ACHN (cell line): ENCODE data around the gene ACE.
"Not testable (repeated sequence)": the region's sequence is repeated elsewhere in the genome, so short reads cannot be mapped to it uniquely, and the experiment has no call there.

Experiments used
- DNase-seq: peaks from one replicate; pipeline ENCODE4 v3.0.0-alpha.2; 2015
- in situ Hi-C: cut with HindIII; loops from 2 replicates; pipeline ENCODE4 v1.10.0; 2017; ENCODE audit warnings: low sequenced_read_pairs, low pct_ligation_motif_present, low pct_unique_long_range_greater_than_20kb

ACE gene

GRCh38 chr17:63442074-63442473, 34.8 kb upstream of the ACE start:
- in situ Hi-C loops, result no loop called here
- DNase-seq, result no peak

- in situ Hi-C loops, result no loop called here
- DNase-seq, result no peak
Measured at GRCh38 chr17:63442549-63443035, 34.3 kb upstream of the ACE start.

DNA sequence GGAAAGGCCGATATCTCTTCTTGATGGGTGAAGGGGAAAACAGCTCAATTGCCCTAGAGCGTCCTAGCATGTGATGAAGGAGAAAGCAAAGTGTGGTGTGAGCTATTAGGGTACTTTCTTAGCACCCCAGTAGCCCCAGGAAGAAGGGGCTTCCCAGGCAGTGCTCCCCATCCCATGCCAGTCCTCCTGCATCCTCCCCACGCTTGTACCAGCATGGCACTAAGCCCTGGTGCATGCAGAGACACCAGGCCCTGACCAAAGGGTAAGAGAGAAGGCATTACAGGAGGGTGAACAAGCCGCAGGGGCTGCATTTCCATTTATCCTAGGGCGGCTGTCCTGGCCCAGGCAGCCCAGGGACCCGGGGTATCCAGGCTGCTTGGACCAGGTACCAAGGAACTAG, 33.8 kb upstream of the ACE start:
- DNase-seq, result no peak

GRCh38 chr17:63444457-63444856, 32.4 kb upstream of the ACE start:
- in situ Hi-C loops, result no loop called here
- no peak for DNase-seq

More for the DNA sequence above, 33.8 kb upstream of the ACE start:
- in situ Hi-C loops, result no loop called here

DNA sequence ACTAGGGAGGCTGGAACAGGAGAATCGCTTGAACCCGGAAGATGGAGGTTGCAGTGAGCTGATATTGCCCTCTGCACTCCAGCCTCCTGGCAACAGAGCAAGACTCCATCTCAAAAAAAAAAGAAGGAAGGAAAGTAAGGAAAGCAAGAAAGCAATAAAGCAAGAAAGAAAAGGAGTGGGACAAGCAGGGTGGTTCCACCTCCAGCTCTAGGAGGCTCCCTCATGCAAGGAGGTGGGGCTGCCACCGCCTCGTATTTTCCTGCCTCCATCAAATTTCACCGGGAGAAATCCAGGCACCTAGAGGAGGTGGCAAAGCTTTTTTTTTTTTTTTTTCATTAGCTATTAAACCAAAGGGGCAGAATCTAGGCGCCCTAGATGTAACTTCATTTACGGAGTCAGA, 31.8 kb upstream of the ACE start:
- in situ Hi-C loops, result no loop called here
- no peak for DNase-seq

DNA sequence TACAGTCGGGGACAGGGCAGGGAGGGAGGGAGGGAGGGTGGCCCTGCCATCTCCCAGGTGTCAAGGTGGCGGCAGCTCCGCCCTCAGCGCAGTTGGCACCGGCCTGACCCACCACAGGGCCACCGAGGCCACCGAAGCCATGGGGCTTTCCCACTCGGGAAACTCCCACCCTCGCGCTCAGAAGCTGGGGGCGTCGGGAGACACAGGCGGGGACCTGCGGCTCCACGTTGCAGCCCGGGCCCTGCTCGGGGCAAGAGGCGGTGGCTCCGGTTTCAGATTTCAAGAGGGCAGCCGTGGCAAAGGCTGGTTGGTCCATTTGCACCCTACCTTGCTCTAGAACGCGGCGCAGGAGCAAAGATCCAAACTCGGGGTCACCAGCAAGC, 31.3 kb upstream of the ACE start:
- peak; percentile 49 for DNase-seq
- in situ Hi-C loops, result no loop called here

GRCh38 chr17:63445954-63446752, 30.7 kb upstream of the ACE start, which contains the start of gene CYB561:
Gene CYB561, minus strand, starts transcription at chr17:63446306. Its CDS starts 8,759 bp downstream, at chr17:63437547.
- DNase-seq, result peak; percentile 77
- in situ Hi-C loops, result no loop called here

DNA sequence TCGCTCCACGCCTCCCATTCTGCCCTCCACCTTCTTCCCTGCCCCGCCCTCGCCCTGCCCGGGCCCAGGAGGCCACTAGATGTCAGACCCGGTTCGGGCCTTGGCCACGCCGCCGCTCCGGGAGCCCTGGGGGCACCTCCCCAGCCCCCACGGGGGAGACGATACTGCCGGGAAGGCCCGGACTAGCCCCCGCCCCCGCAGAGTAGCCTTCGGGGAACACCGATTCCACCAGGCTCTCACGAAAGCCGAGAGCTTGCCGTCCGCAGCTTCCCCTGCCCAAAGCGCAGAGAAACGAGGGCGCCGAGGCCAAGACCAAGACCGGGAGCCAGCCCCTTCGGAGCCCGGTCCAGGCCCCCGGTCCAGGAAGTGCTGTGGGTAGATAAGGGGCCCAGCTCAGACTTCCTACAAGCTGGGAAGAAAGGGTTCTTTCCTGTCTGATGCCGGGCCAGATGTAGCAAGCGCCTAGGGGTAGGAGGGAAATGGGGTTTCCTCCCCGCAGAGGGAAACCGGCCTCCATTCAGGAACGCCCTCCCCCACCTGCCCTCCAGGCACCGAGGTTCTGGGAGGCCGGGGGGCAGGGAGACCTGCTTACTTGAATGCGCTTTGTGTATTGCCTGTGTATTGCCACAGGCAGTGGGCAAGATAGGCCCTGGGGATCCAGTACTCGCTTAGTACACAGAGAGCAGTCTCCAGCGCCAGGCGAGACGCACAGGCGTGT, 29.9 kb upstream of the ACE start:
- in situ Hi-C loops, result no loop called here
- DNase-seq, result peak; percentile 76

GRCh38 chr17:63447471-63448009, 29.3 kb upstream of the ACE start:
- DNase-seq, result no peak
- in situ Hi-C loops, result no loop called here

- in situ Hi-C loops, result no loop called here
- no peak for DNase-seq
Measured at GRCh38 chr17:63448655-63449054, 28.2 kb upstream of the ACE start.

- DNase-seq, result no peak
- in situ Hi-C loops, result no loop called here
Measured at GRCh38 chr17:63450551-63450950, 26.3 kb upstream of the ACE start.

- no peak for DNase-seq
- in situ Hi-C loops, result no loop called here
Measured at GRCh38 chr17:63451150-63451549, 25.7 kb upstream of the ACE start.

DNA sequence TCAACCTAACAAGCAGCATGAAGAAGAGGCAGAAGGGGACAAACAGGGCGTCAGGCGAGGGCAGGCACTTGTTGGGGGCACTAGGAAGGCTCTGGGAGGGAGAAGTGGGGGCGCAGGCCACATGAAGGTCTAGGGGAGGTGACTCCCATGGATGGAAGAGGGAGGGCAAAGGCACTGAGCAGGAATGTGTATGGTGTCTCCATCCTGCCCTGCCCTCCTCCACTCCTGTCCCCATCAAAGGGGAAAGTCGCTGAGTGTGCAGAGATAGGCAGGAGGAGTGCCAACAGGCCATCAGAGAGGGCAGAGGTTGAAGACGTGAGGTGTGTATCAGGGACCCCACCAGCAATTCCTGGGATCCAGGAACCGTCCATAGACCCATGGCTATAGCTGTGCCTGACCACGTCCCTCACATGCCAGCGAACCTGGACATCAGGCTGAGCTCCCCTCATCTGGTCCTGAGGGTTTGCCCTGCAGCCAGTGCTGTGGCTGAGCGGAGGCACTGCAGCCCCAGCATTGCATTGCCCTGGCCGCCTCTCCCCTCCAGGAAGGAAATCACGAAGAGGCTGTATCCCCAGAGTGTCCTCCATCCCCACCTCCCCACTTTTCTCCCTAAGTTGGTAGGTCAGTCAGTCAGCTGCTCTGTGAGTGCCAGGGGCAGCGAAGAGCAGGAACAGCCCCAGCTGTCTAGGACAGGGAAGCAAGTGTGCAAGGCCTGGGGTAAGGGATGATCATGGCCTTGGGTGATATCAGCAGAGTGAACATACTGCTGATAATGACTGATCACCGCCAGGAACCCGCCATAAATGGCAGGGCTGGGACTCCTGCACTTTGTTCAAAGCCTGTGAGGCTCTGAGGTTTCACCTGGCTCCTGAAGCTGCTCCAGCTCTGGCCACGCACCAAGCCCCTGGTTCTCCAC, 24.6 kb upstream of the ACE start:
- in situ Hi-C loops, result no loop called here
- DNase-seq, result no peak

- no peak for DNase-seq
- in situ Hi-C loops, result no loop called here
Measured at GRCh38 chr17:63452962-63453551, 23.8 kb upstream of the ACE start.

GRCh38 chr17:63454357-63454756, 22.5 kb upstream of the ACE start:
- DNase-seq, in situ Hi-C loops: not testable (repeated sequence)

DNA sequence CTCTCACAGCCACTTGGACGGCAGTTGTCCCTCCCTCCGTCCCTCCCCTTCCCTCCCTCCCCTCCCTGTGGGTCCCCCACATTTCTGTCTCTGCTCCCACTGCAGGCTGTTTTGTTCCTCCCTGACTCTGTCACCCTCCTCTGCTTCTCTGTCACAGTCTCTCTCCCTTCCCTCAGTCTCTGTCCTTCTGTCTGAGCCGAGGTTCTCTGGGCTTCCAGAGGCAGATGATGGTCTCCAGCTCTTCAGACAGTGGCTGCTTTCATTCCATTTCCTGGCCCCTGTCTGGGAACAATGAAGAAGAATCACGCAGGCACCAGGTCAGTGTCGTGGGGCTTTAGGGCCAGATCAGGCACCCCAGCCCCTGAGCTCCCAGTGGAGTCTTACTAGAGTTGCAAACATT, 21.9 kb upstream of the ACE start:
- in situ Hi-C loops, result no loop called here
- DNase-seq, result no peak

DNA sequence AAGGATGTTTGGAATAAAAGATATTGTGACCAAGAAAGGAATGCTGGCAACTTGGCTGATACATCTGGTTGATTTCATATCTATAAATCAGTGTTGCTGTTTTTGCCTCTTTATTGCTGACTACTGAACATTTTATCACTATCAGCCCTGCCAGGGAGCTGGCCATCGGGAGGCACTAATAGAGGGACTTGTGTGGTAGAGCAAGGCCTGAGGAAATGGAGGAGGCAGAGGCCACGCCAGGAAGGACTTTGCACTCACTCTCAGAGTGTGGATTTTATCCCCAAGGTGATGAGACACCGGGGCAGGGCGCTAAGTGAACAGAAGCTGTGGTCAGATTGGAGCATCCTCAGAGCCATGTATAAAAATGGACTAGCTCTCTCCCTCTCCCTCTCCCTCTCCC, 21.4 kb upstream of the ACE start:
- DNase-seq, result no peak
- in situ Hi-C loops, result no loop called here

- in situ Hi-C loops, result no loop called here
- no peak for DNase-seq
Measured at GRCh38 chr17:63458478-63458877, 18.4 kb upstream of the ACE start.
